Fibroblast of pulmonary artery (primary cell): ENCODE results near the gene MRPL34.
A peak's percentile ranks its signal among the peaks of the same experiment; 100 is the strongest.
"Not testable (repeated sequence)": the region's sequence is repeated elsewhere in the genome, so short reads cannot be mapped to it uniquely, and the experiment has no call there.

ENCODE experiments used
- DNase-seq: peaks from one replicate; pipeline ENCODE4 v3.0.0-alpha.2; 2010; ENCODE audit warnings: low read depth
- H3K4me3 ChIP-seq: replicated peaks from 2 replicates; pipeline ENCODE4 v1.5.1; 2011; ENCODE audit warnings: low read depth, mild to moderate bottlenecking, control low read depth, low read length, moderate library complexity
- TF ChIP-seq, protein P1 (sequence below): IDR thresholded peaks from 2 replicates; pipeline ENCODE4 v1.5.1; 2011; ENCODE audit warnings: mild to moderate bottlenecking, control low read depth, low read length, inconsistent platforms; ENCODE audit errors: missing control alignments

The MRPL34 gene

GRCh38 chr19:17263712-17264640, 41.7 kb upstream of the MRPL34 start:
- DNase-seq = no peak
- TF ChIP-seq, protein P1, sequence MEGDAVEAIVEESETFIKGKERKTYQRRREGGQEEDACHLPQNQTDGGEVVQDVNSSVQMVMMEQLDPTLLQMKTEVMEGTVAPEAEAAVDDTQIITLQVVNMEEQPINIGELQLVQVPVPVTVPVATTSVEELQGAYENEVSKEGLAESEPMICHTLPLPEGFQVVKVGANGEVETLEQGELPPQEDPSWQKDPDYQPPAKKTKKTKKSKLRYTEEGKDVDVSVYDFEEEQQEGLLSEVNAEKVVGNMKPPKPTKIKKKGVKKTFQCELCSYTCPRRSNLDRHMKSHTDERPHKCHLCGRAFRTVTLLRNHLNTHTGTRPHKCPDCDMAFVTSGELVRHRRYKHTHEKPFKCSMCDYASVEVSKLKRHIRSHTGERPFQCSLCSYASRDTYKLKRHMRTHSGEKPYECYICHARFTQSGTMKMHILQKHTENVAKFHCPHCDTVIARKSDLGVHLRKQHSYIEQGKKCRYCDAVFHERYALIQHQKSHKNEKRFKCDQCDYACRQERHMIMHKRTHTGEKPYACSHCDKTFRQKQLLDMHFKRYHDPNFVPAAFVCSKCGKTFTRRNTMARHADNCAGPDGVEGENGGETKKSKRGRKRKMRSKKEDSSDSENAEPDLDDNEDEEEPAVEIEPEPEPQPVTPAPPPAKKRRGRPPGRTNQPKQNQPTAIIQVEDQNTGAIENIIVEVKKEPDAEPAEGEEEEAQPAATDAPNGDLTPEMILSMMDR = no peak
- H3K4me3 ChIP-seq = no peak overlapping the region

DNA sequence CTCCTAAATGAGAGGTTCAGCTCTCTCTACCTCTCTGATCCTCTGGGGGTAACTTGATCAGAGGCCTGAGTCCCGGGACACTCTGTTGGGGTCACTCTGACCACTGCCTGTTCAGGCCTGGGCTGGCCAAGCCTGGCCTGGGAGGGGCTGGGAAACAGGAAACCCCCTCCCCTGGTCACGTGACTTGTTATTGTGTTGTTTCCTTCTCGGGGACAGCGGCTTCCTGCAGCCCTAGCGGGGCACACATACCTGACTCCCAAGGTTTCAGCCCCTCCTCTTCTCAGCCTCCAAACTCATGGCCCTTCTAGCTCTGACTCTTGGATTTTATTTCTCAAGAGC, 41.1 kb upstream of the MRPL34 start, which contains the start of gene USHBP1:
USHBP1 (minus strand) TSS at position 105 of the 339 bp plus-strand sequence. CDS start 446 bp downstream, outside the sequence.
- TF ChIP-seq, protein P1 = no peak
- no peak for DNase-seq
- H3K4me3 ChIP-seq = no peak within 1 kb of the TSS

GRCh38 chr19:17266026-17266425, 39.6 kb upstream of the MRPL34 start:
- H3K4me3 ChIP-seq = no peak overlapping the region
- no peak for DNase-seq
- TF ChIP-seq, protein P1 = no peak

DNA sequence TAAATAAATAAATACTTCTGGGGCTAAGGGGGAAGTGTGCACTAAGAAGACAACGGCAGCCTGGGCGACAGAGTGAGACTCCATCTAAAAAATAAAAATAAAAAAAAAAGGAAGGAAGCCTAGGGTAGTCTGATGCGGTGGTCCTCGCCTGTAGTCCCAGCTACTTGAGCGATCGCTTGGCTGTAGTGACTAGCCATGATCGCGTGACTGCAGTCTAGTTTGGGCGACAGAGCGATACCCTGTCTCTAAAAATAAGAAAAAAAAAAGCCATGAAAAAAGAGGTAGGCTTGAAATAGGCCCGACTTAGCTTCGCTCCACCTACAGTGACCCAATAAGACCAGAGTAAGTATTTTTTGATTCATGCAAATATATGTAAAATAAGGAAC, 39.1 kb upstream of the MRPL34 start:
- TF ChIP-seq, protein P1 = no peak
- DNase-seq = no peak
- no peak overlapping the region for H3K4me3 ChIP-seq

DNA sequence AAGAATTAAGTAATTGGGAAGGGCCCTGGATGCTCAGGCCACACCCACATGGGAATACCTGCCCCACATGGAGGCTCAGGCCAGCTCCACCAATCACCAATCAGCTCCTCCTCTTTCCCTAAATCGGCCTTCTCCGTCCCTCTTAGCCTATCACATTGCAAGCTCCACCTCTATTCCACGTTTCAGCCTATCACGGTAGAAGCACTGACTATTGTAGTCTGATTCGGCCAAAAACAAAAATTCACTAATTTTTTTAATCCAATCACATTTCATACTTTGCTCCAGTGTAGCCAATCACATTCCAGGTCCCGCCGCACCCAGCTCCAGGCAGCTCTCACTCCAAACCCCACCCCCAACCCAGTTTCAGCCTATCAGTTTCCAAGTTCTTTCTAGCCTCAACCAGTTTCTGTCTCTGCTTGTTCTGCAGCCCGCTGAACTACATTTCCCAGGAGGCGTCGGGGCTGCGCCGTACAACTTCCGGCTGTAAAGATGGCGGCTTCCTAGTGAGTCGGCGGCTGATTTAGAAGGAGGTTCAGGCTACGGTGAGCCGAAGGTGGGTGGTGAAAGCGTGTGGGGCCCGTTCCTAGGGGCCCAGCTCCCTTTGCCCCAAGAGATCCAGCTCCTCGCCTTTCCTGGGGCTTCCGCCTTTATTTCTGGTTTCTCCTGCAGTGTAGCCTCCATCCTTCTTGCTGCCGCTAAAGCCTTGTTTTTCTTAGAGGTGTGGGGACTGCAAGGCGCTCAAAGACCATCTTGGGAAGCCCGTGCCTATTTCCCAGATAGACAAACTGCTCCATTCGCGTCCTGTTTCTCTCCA, 38.5 kb upstream of the MRPL34 start, which contains the start of gene BABAM1:
BABAM1 (plus strand) TSS at position 469 of the 814 bp plus-strand sequence. CDS start 1,364 bp downstream, outside the sequence.
- peak; percentile 100 for DNase-seq
- TF ChIP-seq, protein P1 = no peak

DNA sequence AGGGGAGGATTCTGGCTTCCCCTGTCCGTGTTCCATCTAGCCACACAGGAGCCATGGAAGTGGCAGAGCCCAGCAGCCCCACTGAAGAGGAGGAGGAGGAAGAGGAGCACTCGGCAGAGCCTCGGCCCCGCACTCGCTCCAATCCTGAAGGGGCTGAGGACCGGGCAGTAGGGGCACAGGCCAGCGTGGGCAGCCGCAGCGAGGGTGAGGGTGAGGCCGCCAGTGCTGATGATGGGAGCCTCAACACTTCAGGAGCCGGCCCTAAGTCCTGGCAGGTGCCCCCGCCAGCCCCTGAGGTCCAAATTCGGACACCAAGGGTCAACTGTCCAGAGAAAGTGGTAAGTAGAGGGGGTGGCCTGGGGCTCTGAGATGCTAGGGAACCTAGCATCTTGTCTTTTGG, 36.9 kb upstream of the MRPL34 start:
- TF ChIP-seq, protein P1 = no peak
- H3K4me3 ChIP-seq = no peak overlapping the region
- DNase-seq = no peak

More for the DNA sequence above, 38.5 kb upstream of the MRPL34 start, which contains the start of gene BABAM1:
- peak within 1 kb of the TSS; percentile 84 for H3K4me3 ChIP-seq

DNA sequence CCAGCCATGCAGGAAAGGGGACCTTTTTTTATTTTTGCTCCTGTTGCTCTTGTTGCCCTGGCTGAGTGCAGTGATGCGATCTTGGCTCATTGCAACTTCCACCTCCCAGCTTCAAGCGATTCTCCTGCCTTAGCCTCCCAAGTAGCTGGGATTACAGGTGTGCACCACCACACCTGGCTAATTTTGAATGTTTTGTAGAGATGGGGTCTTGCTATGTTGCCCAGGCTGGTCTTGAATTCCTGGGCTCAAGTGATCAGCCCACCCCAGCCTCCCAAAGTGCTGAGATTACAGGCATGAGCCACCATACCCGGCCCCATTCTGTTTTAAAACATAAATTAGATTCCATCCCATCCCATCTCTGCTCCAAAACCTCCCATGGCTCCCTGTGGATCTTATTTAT, 30.8 kb upstream of the MRPL34 start:
- not testable (repeated sequence) for H3K4me3 ChIP-seq, DNase-seq
